H9 (cell line): ENCODE data around the gene LHCGR. TPM values are rescaled to one million over a fixed set of nuclear protein-coding genes. Genes with fewer than 3 reads are reported as not detected.

Experiments used
- DNase-seq: peaks from one replicate; pipeline ENCODE4 v3.0.0-alpha.2; 2017
- H2AFZ ChIP-seq: one replicate; pipeline ENCODE4 v1.6.1; 2013; ENCODE audit warnings: mild to moderate bottlenecking, low read length, control low read depth, moderate library complexity
- H2AK5ac ChIP-seq: 2 replicates; pipeline ENCODE4 v1.6.1; 2013; ENCODE audit warnings: low read length, control low read depth, mixed read lengths; ENCODE audit not compliant: insufficient read length
- H2BK120ac ChIP-seq: one replicate; pipeline ENCODE4 v1.6.1; 2013; ENCODE audit warnings: low read depth, mild to moderate bottlenecking, low read length, control low read depth, inconsistent platforms; ENCODE audit not compliant: poor library complexity, severe bottlenecking
- H2BK12ac ChIP-seq: 2 replicates; pipeline ENCODE4 v1.6.1; 2013; ENCODE audit warnings: low read length, control low read depth, mixed read lengths, low read depth; ENCODE audit not compliant: insufficient read length
- H2BK15ac ChIP-seq: 2 replicates; pipeline ENCODE4 v1.6.1; 2013; ENCODE audit warnings: low read depth, low read length, control low read depth
- H2BK20ac ChIP-seq: one replicate; pipeline ENCODE4 v1.6.1; 2013; ENCODE audit warnings: low read depth, mild to moderate bottlenecking, low read length, control low read depth, inconsistent platforms; ENCODE audit not compliant: poor library complexity, severe bottlenecking
- H2BK5ac ChIP-seq: 2 replicates; pipeline ENCODE4 v1.6.1; 2013; ENCODE audit warnings: low read length, control low read depth, mixed read lengths; ENCODE audit not compliant: insufficient read length
- H3K14ac ChIP-seq: 2 replicates; pipeline ENCODE4 v1.6.1; 2013; ENCODE audit warnings: low read length, control low read depth; ENCODE audit not compliant: insufficient read depth
- H3K18ac ChIP-seq: 2 replicates; pipeline ENCODE4 v1.6.1; 2013; ENCODE audit warnings: low read depth, mild to moderate bottlenecking, mixed read lengths, low read length, control low read depth; ENCODE audit not compliant: insufficient read length
- H3K23ac ChIP-seq: 2 replicates; pipeline ENCODE4 v1.6.1; 2013; ENCODE audit warnings: low read length, control low read depth, mixed read lengths, low read depth; ENCODE audit not compliant: insufficient read length
- H3K23me2 ChIP-seq: 2 replicates; pipeline ENCODE4 v1.6.1; 2013; ENCODE audit warnings: low read depth, mild to moderate bottlenecking, mixed read lengths, low read length, control low read depth; ENCODE audit not compliant: insufficient read length, poor library complexity, severe bottlenecking
- H3K27ac ChIP-seq: 2 replicates; pipeline ENCODE4 v1.5.1; 2013; ENCODE audit warnings: low read length, control low read depth, mixed read lengths, low read depth; ENCODE audit not compliant: insufficient read length
- H3K27me3 ChIP-seq: 2 replicates; pipeline ENCODE4 v1.6.1; 2013; ENCODE audit warnings: low read length, control low read depth, inconsistent platforms; ENCODE audit not compliant: insufficient read depth
- H3K4ac ChIP-seq: 2 replicates; pipeline ENCODE4 v1.6.1; 2013; ENCODE audit warnings: low read depth, mild to moderate bottlenecking, control low read depth, inconsistent platforms, low read length, moderate library complexity
- H3K4me1 ChIP-seq: 2 replicates; pipeline ENCODE4 v1.6.1; 2013; ENCODE audit warnings: low read length, control low read depth, inconsistent platforms; ENCODE audit not compliant: insufficient read depth
- H3K4me2 ChIP-seq: 2 replicates; pipeline ENCODE4 v1.6.1; 2013; ENCODE audit warnings: low read length, control low read depth, mixed read lengths; ENCODE audit not compliant: insufficient read length, insufficient read depth
- H3K56ac ChIP-seq: 2 replicates; pipeline ENCODE4 v1.6.1; 2013; ENCODE audit warnings: low read depth, mild to moderate bottlenecking, mixed read lengths, low read length, control low read depth; ENCODE audit not compliant: insufficient read length
- H3K79me1 ChIP-seq: 2 replicates; pipeline ENCODE4 v1.6.1; 2013; ENCODE audit warnings: low read depth, mild to moderate bottlenecking, moderate library complexity, low read length, control low read depth, inconsistent platforms; ENCODE audit not compliant: insufficient read depth, poor library complexity, severe bottlenecking
- H3K79me2 ChIP-seq: 2 replicates; pipeline ENCODE4 v1.6.1; 2013; ENCODE audit warnings: low read length, control low read depth, inconsistent platforms; ENCODE audit not compliant: insufficient read depth
- H3K9ac ChIP-seq: 2 replicates; pipeline ENCODE4 v1.6.1; 2013; ENCODE audit warnings: low read length, control low read depth, mixed read lengths; ENCODE audit not compliant: insufficient read length; ENCODE audit errors: extremely low read depth
- H3K9me3 ChIP-seq: one replicate; pipeline ENCODE4 v1.6.1; 2013; ENCODE audit warnings: low read depth, low read length, inconsistent platforms; ENCODE audit not compliant: control insufficient read depth
- H3T11ph ChIP-seq: one replicate; pipeline ENCODE4 v1.6.1; 2013; ENCODE audit warnings: mild to moderate bottlenecking, low read length, control low read depth, inconsistent platforms
- H4K20me1 ChIP-seq: one replicate; pipeline ENCODE4 v1.6.1; 2013; ENCODE audit not compliant: control insufficient read depth, insufficient read length, insufficient read depth
- H4K5ac ChIP-seq: 2 replicates; pipeline ENCODE4 v1.6.1; 2013; ENCODE audit warnings: low read depth, mild to moderate bottlenecking, mixed read lengths, low read length, control low read depth; ENCODE audit not compliant: insufficient read length
- H4K8ac ChIP-seq: replicated peaks from 2 replicates; pipeline ENCODE4 v1.6.1; 2013; ENCODE audit warnings: low read length, control low read depth, mixed read lengths, low read depth; ENCODE audit not compliant: insufficient read length
- H4K91ac ChIP-seq: 2 replicates; pipeline ENCODE4 v1.6.1; 2013; ENCODE audit warnings: low read depth, mild to moderate bottlenecking, moderate library complexity, mixed read lengths, low read length, control low read depth; ENCODE audit not compliant: insufficient read length
- H3K27ac Mint-ChIP-seq, 3 experiments: 2 replicates in 2 of 3; 3 replicates in 1 of 3; pipeline ENCODE4 v1.8.0; 2020 to 2021; ENCODE audit warnings: mixed read lengths in 3 of 3, mild to moderate bottlenecking in 1 of 3, moderate library complexity in 1 of 3
- H3K27me3 Mint-ChIP-seq: 2 replicates; pipeline ENCODE4 v1.8.0; 2021; ENCODE audit warnings: low read depth, mild to moderate bottlenecking, moderate library complexity, mixed read lengths
- H3K36me3 Mint-ChIP-seq, 3 experiments: 2 replicates in 2 of 3; 3 replicates in 1 of 3; pipeline ENCODE4 v1.8.0; 2020 to 2021; ENCODE audit warnings: low read depth in 3 of 3, mixed read lengths in 3 of 3; ENCODE audit not compliant: insufficient read depth in 1 of 3
- H3K4me1 Mint-ChIP-seq, 2 experiments: 2 replicates each; pipeline ENCODE4 v1.8.0; 2020; ENCODE audit warnings: mixed read lengths in 2 of 2
- H3K4me3 Mint-ChIP-seq, 2 experiments: 2 replicates in 1 of 2; 3 replicates in 1 of 2; pipeline ENCODE4 v1.8.0; 2020 to 2021; ENCODE audit warnings: mild to moderate bottlenecking in 2 of 2, mixed read lengths in 2 of 2, moderate library complexity in 1 of 2
- H3K9me3 Mint-ChIP-seq, 2 experiments: 2 replicates in 1 of 2; 3 replicates in 1 of 2; pipeline ENCODE4 v1.8.0; 2020; ENCODE audit warnings: mild to moderate bottlenecking in 2 of 2, mixed read lengths in 2 of 2, moderate library complexity in 1 of 2
- WGBS: extraction: QIAGEN DNeasy Blood & Tissue Kit; methylation state at CpG from one replicate; pipeline ENCODE4 v1.1.7; 2013; ENCODE audit warnings: missing lambda C conversion rate, low lambda C conversion rate, mixed read lengths; ENCODE audit not compliant: insufficient read length; ENCODE audit errors: extremely low coverage; 5-methylcytosine and 5-hydroxymethylcytosine counted together
- total RNA-seq: library from RNA; stranded (reverse); gene quantifications from 2 replicates; pipeline ENCODE4 v1.2.1, GENCODE V29; 2021
- TF ChIP-seq, protein P1 (sequence below): fragments of 200-600 bp; sonication (generic); conservative IDR thresholded peaks from 3 replicates; pipeline ENCODE4 v1.8.0; 2021; ENCODE audit warnings: antibody characterized with exemption, mild to moderate bottlenecking

The LHCGR gene
- total RNA-seq, 1 experiment from 2014 or later: 0.44 TPM

GRCh38 chr2:48754874-48755273 is 650 bp downstream of the LHCGR start:
- H3K4me3 Mint-ChIP-seq: peak overlapping the region; percentile 65 to 81
- Histone ChIP-seq H3K4me2 (peak overlapping the region; percentile 45), H3K18ac (no peak overlapping the region)

More at GRCh38 chr2:48754874-48755273, 650 bp downstream of the LHCGR start:
- no peaks in the 10 kb centered on the region; a peak in 1 of 7 replicates for H3K36me3 Mint-ChIP-seq
- peaks cover 7% of the 10 kb centered on the region for H3K23me2 ChIP-seq
- peaks cover 1% of the 10 kb centered on the region; the same call in 1 of the 2 replicates for H3K4me1 ChIP-seq
- no CpG with 5 or more reads among the region's 10 CpGs for WGBS
- no peaks in the 10 kb centered on the region; a peak in 1 of 5 replicates for H3K9me3 Mint-ChIP-seq
- H3K27me3 ChIP-seq: no peaks in the 10 kb centered on the region; the same call in 1 of the 2 replicates
- H2BK12ac ChIP-seq: no peak overlapping the region
- TF ChIP-seq, protein P1, sequence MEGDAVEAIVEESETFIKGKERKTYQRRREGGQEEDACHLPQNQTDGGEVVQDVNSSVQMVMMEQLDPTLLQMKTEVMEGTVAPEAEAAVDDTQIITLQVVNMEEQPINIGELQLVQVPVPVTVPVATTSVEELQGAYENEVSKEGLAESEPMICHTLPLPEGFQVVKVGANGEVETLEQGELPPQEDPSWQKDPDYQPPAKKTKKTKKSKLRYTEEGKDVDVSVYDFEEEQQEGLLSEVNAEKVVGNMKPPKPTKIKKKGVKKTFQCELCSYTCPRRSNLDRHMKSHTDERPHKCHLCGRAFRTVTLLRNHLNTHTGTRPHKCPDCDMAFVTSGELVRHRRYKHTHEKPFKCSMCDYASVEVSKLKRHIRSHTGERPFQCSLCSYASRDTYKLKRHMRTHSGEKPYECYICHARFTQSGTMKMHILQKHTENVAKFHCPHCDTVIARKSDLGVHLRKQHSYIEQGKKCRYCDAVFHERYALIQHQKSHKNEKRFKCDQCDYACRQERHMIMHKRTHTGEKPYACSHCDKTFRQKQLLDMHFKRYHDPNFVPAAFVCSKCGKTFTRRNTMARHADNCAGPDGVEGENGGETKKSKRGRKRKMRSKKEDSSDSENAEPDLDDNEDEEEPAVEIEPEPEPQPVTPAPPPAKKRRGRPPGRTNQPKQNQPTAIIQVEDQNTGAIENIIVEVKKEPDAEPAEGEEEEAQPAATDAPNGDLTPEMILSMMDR: no peak
- H4K20me1 ChIP-seq: no peaks in the 10 kb centered on the region
- H2AK5ac ChIP-seq: no peak overlapping the region
- no peak overlapping the region for H2BK5ac ChIP-seq
- DNase-seq: peak; percentile 32
- no peak overlapping the region for H3K9ac ChIP-seq
- H3K9me3 ChIP-seq: no peaks in the 10 kb centered on the region
- H3T11ph ChIP-seq: no peak overlapping the region
- H3K79me1 ChIP-seq: no peaks in the 10 kb centered on the region
- no peak overlapping the region for H3K56ac ChIP-seq
- no peak overlapping the region for H2BK20ac ChIP-seq
- no peak overlapping the region for H4K5ac ChIP-seq
- H2BK120ac ChIP-seq: no peak overlapping the region
- H3K27ac ChIP-seq: no peak overlapping the region
- H3K27ac Mint-ChIP-seq: no peak overlapping the region
- no peak overlapping the region for H3K23ac ChIP-seq
- H3K14ac ChIP-seq: no peak overlapping the region
- no peak overlapping the region for H3K4ac ChIP-seq
- H2AFZ ChIP-seq: no peak overlapping the region
- no peak overlapping the region for H2BK15ac ChIP-seq
- no peaks in the 10 kb centered on the region for H3K79me2 ChIP-seq
- H3K27me3 Mint-ChIP-seq: peaks cover 34% of the 10 kb centered on the region
- H4K8ac ChIP-seq: no peak overlapping the region
- H3K4me1 Mint-ChIP-seq: peaks cover 39 to 41% of the 10 kb centered on the region in 2 experiments
- H4K91ac ChIP-seq: no peak overlapping the region
